HG02642 (cell line): Measurements from ENCODE around the gene DYRK2.
"Not testable (repeated sequence)": the region's sequence is repeated elsewhere in the genome, so short reads cannot be mapped to it uniquely, and the experiment has no call there.

Experiments used
- ATAC-seq: cut with Tn5 transposase; IDR thresholded peaks from one replicate; pipeline ENCODE4 v1.9.1; 2021; ENCODE audit warnings: mild to moderate bottlenecking; ENCODE audit not compliant: unreplicated experiment, poor library complexity

Gene DYRK2

GRCh38 chr12:67669217-67669933 lies 20.8 kb downstream of the DYRK2 start:
- no peak for ATAC-seq

GRCh38 chr12:67669934-67670631 lies 21.5 kb downstream of the DYRK2 start:
- ATAC-seq = no peak

GRCh38 chr12:67671419-67671818 lies 22.9 kb downstream of the DYRK2 start:
- ATAC-seq = no peak

GRCh38 chr12:67671892-67672291 lies 23.3 kb downstream of the DYRK2 start:
- ATAC-seq = no peak

- not testable (repeated sequence) for ATAC-seq
These were observed 24.0 kb downstream of the DYRK2 start for GRCh38 chr12:67672507-67672906.

GRCh38 chr12:67673509-67673908 lies 25.0 kb downstream of the DYRK2 start:
- not testable (repeated sequence) for ATAC-seq

- ATAC-seq = no peak
These were observed 25.9 kb downstream of the DYRK2 start for GRCh38 chr12:67674417-67674816.

- ATAC-seq = no peak
These were observed 28.1 kb downstream of the DYRK2 start for GRCh38 chr12:67676624-67677023.

- ATAC-seq = no peak
These were observed 28.6 kb downstream of the DYRK2 start for GRCh38 chr12:67677166-67677565.

GRCh38 chr12:67681105-67681778 lies 32.7 kb downstream of the DYRK2 start:
- no peak for ATAC-seq

GRCh38 chr12:67681941-67682620 lies 33.5 kb downstream of the DYRK2 start:
- ATAC-seq = no peak

- no peak for ATAC-seq
These were observed 40.8 kb downstream of the DYRK2 start for GRCh38 chr12:67689385-67689784.

- ATAC-seq = no peak
These were observed 42.1 kb downstream of the DYRK2 start for GRCh38 chr12:67690656-67691055.

GRCh38 chr12:67691220-67691619 lies 42.7 kb downstream of the DYRK2 start:
- no peak for ATAC-seq

- ATAC-seq = no peak
These were observed 43.6 kb downstream of the DYRK2 start for GRCh38 chr12:67692135-67692534.

GRCh38 chr12:67692966-67693365 lies 44.4 kb downstream of the DYRK2 start:
- peak; percentile 47 for ATAC-seq

- no peak for ATAC-seq
These were observed 45.3 kb downstream of the DYRK2 start for GRCh38 chr12:67693894-67694293.

GRCh38 chr12:67694306-67694900 lies 45.9 kb downstream of the DYRK2 start:
- no peak for ATAC-seq

- no peak for ATAC-seq
These were observed 47.4 kb downstream of the DYRK2 start for GRCh38 chr12:67695974-67696373.

GRCh38 chr12:67697443-67697842 lies 48.9 kb downstream of the DYRK2 start:
- no peak for ATAC-seq
